ENCODE data around the gene KLF16. TPM values are rescaled to one million over a fixed set of nuclear protein-coding genes. Genes with fewer than 3 reads are reported as not detected.

Gene KLF16
- total RNA-seq, 1 experiment from 2014 or later, result 64.0 TPM

- DNase-seq (ENCODE audit: low spot score) (no peak), ATAC-seq (no peak)
- Mint-ChIP-seq H3K36me3 (peaks cover 6% of the 10 kb centered on the region; the same call in 1 of the 2 replicates), H3K27me3 (ENCODE audit: low read depth) (no peaks in the 10 kb centered on the region), H3K4me1 (peaks cover 5% of the 10 kb centered on the region), H3K27ac (no peak overlapping the region; the same call in 1 of the 2 replicates), H3K4me3 (no peak overlapping the region), H3K9me3 (no peaks in the 10 kb centered on the region)
- ChIA-PET POLR2A (no interaction called here), CTCF (interaction anchor here (2.0 kb wide), 1 partner anchor 12 kb away, joined by 6 read pairs; no protein-coding TSS in a partner anchor)
- no peak for TF ChIP-seq TCF7 (CRISPR knock-in tag; IDR thresholded peaks at IDR 0.05; ENCODE audit: low read depth)
These were observed 46.3 kb upstream of the KLF16 start for GRCh38 chr19:1909761-1910080.

DNA sequence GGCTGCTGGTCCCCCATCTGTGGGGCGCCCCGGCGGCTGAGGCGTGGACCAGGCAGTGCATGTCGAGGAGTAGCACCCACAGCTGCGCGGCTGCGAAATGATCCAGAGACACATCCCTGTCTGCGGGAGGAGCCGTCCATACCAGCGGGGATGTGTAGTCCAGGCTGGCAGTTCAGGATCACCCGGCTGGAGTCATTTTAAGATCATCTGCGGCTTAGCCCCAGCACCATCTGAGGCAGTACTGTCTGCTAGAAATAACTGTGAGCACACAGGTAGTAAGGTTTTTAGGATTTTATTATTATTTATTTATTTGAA, 44.9 kb upstream of the KLF16 start:
- DNase-seq (ENCODE audit: low spot score) (no peak), ATAC-seq (no peak)
- Mint-ChIP-seq H3K4me1 (peaks cover 17% of the 10 kb centered on the region), H3K27ac (no peak overlapping the region), H3K4me3 (no peak overlapping the region), H3K36me3 (peaks cover 3% of the 10 kb centered on the region; the same call in 1 of the 2 replicates), H3K9me3 (no peaks in the 10 kb centered on the region), H3K27me3 (ENCODE audit: low read depth) (no peaks in the 10 kb centered on the region)
- POLR2A ChIA-PET, result no interaction called here
- TF ChIP-seq ZNF423 (CRISPR knock-in tag; IDR thresholded peaks at IDR 0.05), result no peak
- TF ChIP-seq ATF1 (CRISPR knock-in tag; IDR thresholded peaks at IDR 0.05), result no peak
- CTCF ChIA-PET, result interaction anchor here (0.9 kb wide), 1 partner anchor 11 kb away, joined by 3 read pairs; no protein-coding TSS in a partner anchor

GRCh38 chr19:1907563-1908363, 44.4 kb upstream of the KLF16 start:
- H3K36me3 Mint-ChIP-seq, result no peaks in the 10 kb centered on the region
- no peak for DNase-seq (ENCODE audit: low spot score)
- no peaks in the 10 kb centered on the region for H3K27me3 Mint-ChIP-seq (ENCODE audit: low read depth)
- no peak overlapping the region for H3K4me3 Mint-ChIP-seq
- ATAC-seq, result no peak
- H3K4me1 Mint-ChIP-seq, result peaks cover 17% of the 10 kb centered on the region
- TF ChIP-seq, protein P1, sequence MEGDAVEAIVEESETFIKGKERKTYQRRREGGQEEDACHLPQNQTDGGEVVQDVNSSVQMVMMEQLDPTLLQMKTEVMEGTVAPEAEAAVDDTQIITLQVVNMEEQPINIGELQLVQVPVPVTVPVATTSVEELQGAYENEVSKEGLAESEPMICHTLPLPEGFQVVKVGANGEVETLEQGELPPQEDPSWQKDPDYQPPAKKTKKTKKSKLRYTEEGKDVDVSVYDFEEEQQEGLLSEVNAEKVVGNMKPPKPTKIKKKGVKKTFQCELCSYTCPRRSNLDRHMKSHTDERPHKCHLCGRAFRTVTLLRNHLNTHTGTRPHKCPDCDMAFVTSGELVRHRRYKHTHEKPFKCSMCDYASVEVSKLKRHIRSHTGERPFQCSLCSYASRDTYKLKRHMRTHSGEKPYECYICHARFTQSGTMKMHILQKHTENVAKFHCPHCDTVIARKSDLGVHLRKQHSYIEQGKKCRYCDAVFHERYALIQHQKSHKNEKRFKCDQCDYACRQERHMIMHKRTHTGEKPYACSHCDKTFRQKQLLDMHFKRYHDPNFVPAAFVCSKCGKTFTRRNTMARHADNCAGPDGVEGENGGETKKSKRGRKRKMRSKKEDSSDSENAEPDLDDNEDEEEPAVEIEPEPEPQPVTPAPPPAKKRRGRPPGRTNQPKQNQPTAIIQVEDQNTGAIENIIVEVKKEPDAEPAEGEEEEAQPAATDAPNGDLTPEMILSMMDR (IDR thresholded peaks at IDR 0.05), result no peak
- no peak for TF ChIP-seq E2F4 (CRISPR knock-in tag; IDR thresholded peaks at IDR 0.05; ENCODE audit: borderline replicate concordance, low read depth)
- TF ChIP-seq ESRRA (CRISPR knock-in tag; IDR thresholded peaks at IDR 0.05; ENCODE audit: borderline replicate concordance), result no peak
- TF ChIP-seq ZNF263 (CRISPR knock-in tag; IDR thresholded peaks at IDR 0.05; ENCODE audit: low read depth), result no peak
- TF ChIP-seq OVOL2 (CRISPR knock-in tag; IDR thresholded peaks at IDR 0.05; ENCODE audit: borderline replicate concordance), result no peak
- no peak for TF ChIP-seq NFYB (CRISPR knock-in tag; conservative IDR thresholded peaks at IDR 0.05; ENCODE audit: low read depth)
- TF ChIP-seq GABPB1 (CRISPR knock-in tag; IDR thresholded peaks at IDR 0.05), result no peak
- no peak for TF ChIP-seq ATF2 (CRISPR knock-in tag; IDR thresholded peaks at IDR 0.05; ENCODE audit: borderline replicate concordance, low read depth)
- TF ChIP-seq ZNF512 (CRISPR knock-in tag; IDR thresholded peaks at IDR 0.05; ENCODE audit: borderline replicate concordance), result no peak
- TF ChIP-seq ZNF138 (CRISPR knock-in tag; conservative IDR thresholded peaks at IDR 0.05), result no peak
- TF ChIP-seq GRHL2 (CRISPR knock-in tag; IDR thresholded peaks at IDR 0.05; ENCODE audit: insufficient replicate concordance, severe bottlenecking), result no peak
- no peak for TF ChIP-seq EMX1 (CRISPR knock-in tag; IDR thresholded peaks at IDR 0.05)
- no peak for TF ChIP-seq AR (CRISPR knock-in tag; IDR thresholded peaks at IDR 0.05)
- ChIA-PET CTCF (interaction anchor here (0.9 kb wide), 1 partner anchor 10 kb away, joined by 3 read pairs; no protein-coding TSS in a partner anchor), POLR2A (no interaction called here)
- no peak overlapping the region for H3K27ac Mint-ChIP-seq
- no peaks in the 10 kb centered on the region for H3K9me3 Mint-ChIP-seq

All from WTC11 (cell line).